ENCODE measurements around the gene CA10.

The CA10 gene

GRCh38 chr17:51710634-51710979 lies 447.9 kb downstream of the CA10 start:
- DNase-seq: no peak

- DNase-seq: no peak
These were observed 448.6 kb downstream of the CA10 start for GRCh38 chr17:51709694-51710633.

- no peak for DNase-seq
These were observed 451.3 kb downstream of the CA10 start for GRCh38 chr17:51707216-51707615.

- DNase-seq: no peak
These were observed 452.4 kb downstream of the CA10 start for GRCh38 chr17:51706093-51706492.

GRCh38 chr17:51703361-51704341 lies 454.9 kb downstream of the CA10 start:
- no peak for DNase-seq

GRCh38 chr17:51702963-51703360 lies 455.6 kb downstream of the CA10 start:
- DNase-seq: no peak

GRCh38 chr17:51701501-51701900 lies 457.0 kb downstream of the CA10 start:
- no peak for DNase-seq

- DNase-seq: no peak
These were observed 458.3 kb downstream of the CA10 start for GRCh38 chr17:51700011-51700760.

GRCh38 chr17:51699303-51699702 lies 459.2 kb downstream of the CA10 start:
- DNase-seq: no peak

- no peak for DNase-seq
These were observed 465.6 kb downstream of the CA10 start for GRCh38 chr17:51692917-51693316.

- DNase-seq: no peak
These were observed 470.6 kb downstream of the CA10 start for GRCh38 chr17:51687887-51688286.

GRCh38 chr17:51685287-51685909 lies 473.1 kb downstream of the CA10 start:
- DNase-seq: no peak

GRCh38 chr17:51684214-51684613 lies 474.3 kb downstream of the CA10 start:
- DNase-seq: no peak

- no peak for DNase-seq
These were observed 475.2 kb downstream of the CA10 start for GRCh38 chr17:51683291-51683690.

- DNase-seq: no peak
These were observed 476.4 kb downstream of the CA10 start for GRCh38 chr17:51682115-51682514.

GRCh38 chr17:51677875-51678274 lies 480.6 kb downstream of the CA10 start:
- no peak for DNase-seq

GRCh38 chr17:51676691-51677487 lies 481.6 kb downstream of the CA10 start:
- DNase-seq: no peak

GRCh38 chr17:51674579-51675255 lies 483.8 kb downstream of the CA10 start:
- no peak for DNase-seq

GRCh38 chr17:51673070-51673469 lies 485.4 kb downstream of the CA10 start:
- DNase-seq: no peak

GRCh38 chr17:51672065-51672464 lies 486.4 kb downstream of the CA10 start:
- no peak for DNase-seq

GRCh38 chr17:51670899-51671298 lies 487.6 kb downstream of the CA10 start:
- DNase-seq: no peak
